Retina (tissue), 1 donor: ENCODE results near the gene FHAD1.
A peak's percentile ranks its signal among the peaks of the same experiment; 100 is the strongest.

Source experiments
- DNase-seq: peaks from one replicate; pipeline ENCODE4 v3.0.0-alpha.2; 2016

The FHAD1 gene

GRCh38 chr1:15218287-15219279, 28.4 kb upstream of the FHAD1 start:
- no peak for DNase-seq

- no peak for DNase-seq
Measured at GRCh38 chr1:15219280-15220023, 27.6 kb upstream of the FHAD1 start.

GRCh38 chr1:15220024-15220392, 27.0 kb upstream of the FHAD1 start:
- no peak for DNase-seq

- DNase-seq = no peak
Measured at GRCh38 chr1:15220825-15221431, 26.1 kb upstream of the FHAD1 start.

- no peak for DNase-seq
Measured at GRCh38 chr1:15222653-15223303, 24.2 kb upstream of the FHAD1 start.

GRCh38 chr1:15224259-15224869, 22.7 kb upstream of the FHAD1 start:
- peak; percentile 45 for DNase-seq

GRCh38 chr1:15224974-15225373, 22.0 kb upstream of the FHAD1 start:
- no peak for DNase-seq

- DNase-seq = no peak
Measured at GRCh38 chr1:15225461-15225860, 21.6 kb upstream of the FHAD1 start.

GRCh38 chr1:15226388-15227255, 20.4 kb upstream of the FHAD1 start:
- DNase-seq = peak; percentile 61

- DNase-seq = no peak
Measured at GRCh38 chr1:15229707-15230131, 17.3 kb upstream of the FHAD1 start.

- no peak for DNase-seq
Measured at GRCh38 chr1:15231714-15232201, 15.3 kb upstream of the FHAD1 start.

GRCh38 chr1:15233689-15234088, 13.3 kb upstream of the FHAD1 start:
- DNase-seq = no peak

- DNase-seq = no peak
Measured at GRCh38 chr1:15236321-15236721, 10.7 kb upstream of the FHAD1 start.

GRCh38 chr1:15236746-15237145, 10.3 kb upstream of the FHAD1 start:
- no peak for DNase-seq

- DNase-seq = no peak
Measured at GRCh38 chr1:15238789-15239188, 8.2 kb upstream of the FHAD1 start.

- no peak for DNase-seq
Measured at GRCh38 chr1:15242766-15243165, 4.3 kb upstream of the FHAD1 start.

GRCh38 chr1:15243275-15244043, 3.6 kb upstream of the FHAD1 start:
- no peak for DNase-seq

- DNase-seq = no peak
Measured at GRCh38 chr1:15244813-15245212, 2.2 kb upstream of the FHAD1 start.

GRCh38 chr1:15245593-15246360, 1.2 kb upstream of the FHAD1 start:
- no peak for DNase-seq

- DNase-seq = no peak
Measured at GRCh38 chr1:15248216-15248615, 1.2 kb downstream of the FHAD1 start.
